Muscle layer of colon (tissue), 2 donors: ENCODE measurements around the gene ANKRD63.
A peak's percentile ranks its signal among the peaks of the same experiment; 100 is the strongest.

Experiments used
- H3K27ac ChIP-seq: one replicate; pipeline ENCODE4 v1.7.0; 2013; ENCODE audit warnings: low read depth, mild to moderate bottlenecking, low read length, moderate library complexity
- H3K27me3 ChIP-seq, 2 donors: one replicate each; pipeline ENCODE4 v1.7.0; 2013; ENCODE audit warnings: low read length in 2 of 2, mild to moderate bottlenecking in 2 of 2; ENCODE audit not compliant: insufficient read depth in 2 of 2, control insufficient read depth in 1 of 2
- H3K36me3 ChIP-seq: one replicate; pipeline ENCODE4 v1.7.0; 2013; ENCODE audit warnings: mild to moderate bottlenecking, low read length; ENCODE audit not compliant: insufficient read depth
- H3K4me1 ChIP-seq: one replicate; pipeline ENCODE4 v1.7.0; 2013; ENCODE audit warnings: mild to moderate bottlenecking, low read length; ENCODE audit not compliant: insufficient read depth
- H3K4me3 ChIP-seq, 2 donors: one replicate each; pipeline ENCODE4 v1.7.0; 2013; ENCODE audit warnings: low read length in 2 of 2, low read depth in 1 of 2, mild to moderate bottlenecking in 1 of 2, moderate library complexity in 1 of 2
- H3K9ac ChIP-seq: one replicate; pipeline ENCODE4 v1.7.0; 2013; ENCODE audit warnings: low read length
- H3K9me3 ChIP-seq: one replicate; pipeline ENCODE4 v1.7.0; 2013; ENCODE audit warnings: mild to moderate bottlenecking, low read length
- donor health status: abdominal sarcoma.
- donor health status: Adenocarcinoma of cecum.

Gene ANKRD63

DNA sequence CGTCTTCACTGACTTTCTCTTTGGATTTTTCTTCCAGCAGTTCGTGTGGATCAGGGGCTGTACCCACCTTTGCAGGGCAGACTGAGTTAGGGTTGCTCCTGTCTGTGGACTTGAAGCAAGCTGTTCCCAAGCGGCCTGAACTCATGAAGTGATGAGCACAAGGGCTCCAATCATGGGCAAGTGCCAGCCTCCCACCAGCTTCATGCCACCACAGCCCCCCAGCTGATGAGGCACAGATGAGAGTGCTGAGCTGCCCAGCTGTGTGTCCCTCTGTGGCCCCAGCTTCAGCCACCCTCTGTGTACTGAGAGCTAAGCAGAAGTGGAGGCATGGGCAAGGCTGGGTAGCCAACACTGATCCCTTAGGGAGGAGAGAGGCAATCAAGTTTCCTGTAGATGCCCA, 28.1 kb upstream of the ANKRD63 start:
- Histone ChIP-seq H3K4me3 (no peak overlapping the region), H3K27ac (no peak overlapping the region), H3K9ac (no peak overlapping the region), H3K4me1 (no peaks in the 10 kb centered on the region), H3K36me3 (no peaks in the 10 kb centered on the region), H3K9me3 (no peaks in the 10 kb centered on the region), H3K27me3 (no peaks in the 10 kb centered on the region)

DNA sequence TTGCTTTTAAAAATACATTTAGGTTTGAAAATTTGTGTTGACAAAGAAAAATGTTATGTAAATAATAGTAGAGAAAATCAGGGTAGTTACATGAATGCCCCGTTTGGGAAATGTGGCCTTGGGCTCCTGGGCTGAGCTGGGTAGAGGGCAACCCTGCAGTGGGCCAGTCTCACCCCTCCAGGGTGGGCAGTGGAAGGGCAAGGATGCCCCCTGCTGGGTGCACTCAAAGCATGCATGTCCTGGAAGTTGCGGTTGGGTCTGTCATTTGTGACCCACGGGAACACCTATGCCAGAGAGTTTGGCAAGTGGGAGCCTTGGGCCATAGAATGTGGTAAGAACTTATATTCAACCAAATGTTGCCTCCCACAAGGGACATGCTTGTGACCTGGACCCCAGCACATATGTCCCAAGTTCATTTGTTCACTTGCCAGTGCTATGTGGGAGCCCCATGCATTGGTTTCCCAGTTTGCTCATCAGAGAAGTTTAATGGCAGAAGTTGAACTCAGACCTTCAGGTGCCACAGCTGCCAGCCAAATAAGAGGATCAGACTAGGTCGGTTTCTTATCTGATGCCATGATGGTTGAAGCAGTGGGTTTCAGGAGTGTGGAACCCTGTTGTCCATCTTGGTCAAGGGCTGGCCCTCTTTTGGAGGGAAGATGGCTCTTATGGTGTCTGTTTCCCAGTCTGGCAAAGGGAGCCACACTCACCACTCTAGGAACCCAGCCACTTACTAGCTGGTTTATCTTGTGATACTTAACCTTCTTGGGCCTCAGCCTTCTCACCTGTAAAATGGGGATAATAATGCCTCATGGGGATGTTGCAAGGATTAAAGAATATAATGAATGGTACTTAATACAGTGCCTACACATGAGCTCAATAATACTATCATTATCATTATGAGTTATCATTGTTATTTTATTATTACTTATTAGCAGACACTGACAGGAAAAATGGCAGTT, 27.4 kb upstream of the ANKRD63 start:
- Histone ChIP-seq H3K27ac (no peak overlapping the region), H3K9me3 (no peaks in the 10 kb centered on the region), H3K4me1 (no peaks in the 10 kb centered on the region), H3K27me3 (no peaks in the 10 kb centered on the region), H3K36me3 (no peaks in the 10 kb centered on the region), H3K9ac (no peak overlapping the region), H3K4me3 (no peak overlapping the region)

DNA sequence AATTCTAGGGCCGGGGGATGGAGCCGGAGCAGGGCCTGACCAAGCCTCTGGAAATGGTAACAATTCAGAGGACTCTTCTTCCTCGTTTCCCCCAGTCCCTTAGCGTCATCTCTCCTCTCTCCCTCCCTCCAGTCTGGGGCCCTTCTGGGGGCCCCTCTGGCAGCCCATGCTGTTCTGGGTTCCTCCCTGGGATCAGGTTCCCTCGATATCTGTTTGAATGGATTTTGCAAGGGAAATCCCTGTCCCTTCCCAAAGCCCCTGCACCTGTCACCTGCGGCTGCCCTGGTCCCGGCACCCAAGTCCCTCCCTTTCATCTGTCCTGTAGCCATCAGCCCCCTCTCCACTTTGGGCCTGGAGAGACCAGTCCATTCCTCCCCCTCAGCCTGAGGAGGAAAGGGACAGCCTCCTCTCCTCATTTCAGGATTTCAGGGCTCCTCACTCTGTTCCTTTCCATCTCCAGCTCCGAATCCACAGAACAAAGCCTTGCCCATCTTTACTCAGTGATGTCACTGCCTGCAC, 26.5 kb upstream of the ANKRD63 start:
- no peak overlapping the region for H3K27ac ChIP-seq
- H3K4me1 ChIP-seq = no peaks in the 10 kb centered on the region
- no peaks in the 10 kb centered on the region for H3K27me3 ChIP-seq
- no peak overlapping the region for H3K4me3 ChIP-seq
- H3K36me3 ChIP-seq = no peaks in the 10 kb centered on the region
- no peak overlapping the region for H3K9ac ChIP-seq
- H3K9me3 ChIP-seq = no peaks in the 10 kb centered on the region

DNA sequence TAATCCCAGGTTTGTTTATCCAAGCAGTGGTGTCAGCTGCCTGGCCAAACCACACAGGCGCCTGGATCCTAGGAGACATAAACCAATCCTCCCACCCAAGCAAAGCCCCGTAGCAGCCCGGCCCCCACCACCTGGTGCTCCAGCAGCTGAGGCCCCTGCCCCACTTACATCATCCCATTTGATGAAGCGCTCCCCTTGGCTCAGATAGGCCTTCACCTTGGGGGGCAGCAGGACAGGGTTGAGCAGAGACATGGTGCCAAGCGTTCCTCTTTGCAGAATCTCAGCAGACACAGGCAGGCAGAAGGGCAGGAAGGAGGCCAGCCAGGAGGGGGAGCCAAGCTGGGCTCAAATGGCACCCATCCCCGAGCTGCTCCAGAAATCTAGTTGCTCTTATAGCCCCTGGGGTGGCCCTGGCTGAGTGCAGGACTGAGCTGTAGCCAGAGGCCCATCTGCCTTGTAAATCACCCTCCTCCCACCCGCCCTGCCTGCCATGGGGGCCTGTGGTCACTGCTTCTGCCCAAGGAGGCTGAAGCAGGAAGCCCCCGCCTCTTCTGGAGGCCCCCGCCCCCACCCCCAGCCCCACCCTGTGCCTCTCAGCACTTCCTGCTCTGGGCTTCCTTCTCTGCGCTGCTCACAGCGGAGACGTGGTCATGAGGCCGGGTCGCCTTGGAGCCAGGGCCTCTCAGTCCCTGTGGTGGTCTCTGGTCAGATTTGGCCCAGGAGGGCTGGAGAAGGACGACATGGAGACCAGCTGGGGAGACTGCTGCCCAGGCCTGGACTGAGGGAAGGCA, 24.8 kb upstream of the ANKRD63 start, which contains the start of gene PLCB2:
TSS of gene PLCB2 (minus strand) at position 515 of the 791 bp plus-strand sequence. CDS start at position 252, 263 bp downstream.
- no peak within 1 kb of the TSS for H3K9ac ChIP-seq
- peak within 1 kb of the TSS in 1 of 2 donors; percentile 22 for H3K4me3 ChIP-seq

DNA sequence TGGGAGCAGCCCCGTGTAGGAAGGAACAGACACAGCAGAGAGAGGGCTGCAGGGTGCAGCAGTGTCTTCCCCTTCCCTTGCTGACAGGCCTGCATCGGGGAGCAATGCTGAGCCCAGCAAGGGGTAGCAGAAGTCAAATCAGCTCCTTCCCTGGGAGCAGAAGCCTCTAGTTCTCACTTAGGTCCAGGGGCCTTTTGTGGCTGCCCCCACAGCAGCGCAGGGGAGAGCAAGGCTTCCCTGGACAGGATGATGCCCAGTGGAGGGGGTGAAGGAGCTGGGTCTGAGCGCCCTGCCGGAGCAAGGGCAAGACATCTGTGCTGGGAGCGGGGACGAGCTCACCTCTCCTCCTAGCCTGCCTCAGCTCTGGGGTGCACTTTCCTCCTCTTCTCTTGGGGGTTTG, 24.0 kb upstream of the ANKRD63 start:
- H3K4me1 ChIP-seq = no peaks in the 10 kb centered on the region
- H3K9ac ChIP-seq = no peak overlapping the region
- no peak overlapping the region for H3K27ac ChIP-seq
- H3K36me3 ChIP-seq = no peaks in the 10 kb centered on the region
- H3K9me3 ChIP-seq = no peaks in the 10 kb centered on the region
- H3K27me3 ChIP-seq = no peaks in the 10 kb centered on the region
- H3K4me3 ChIP-seq = peak overlapping the region in 1 of 2 donors; percentile 22

More for the DNA sequence above, 24.8 kb upstream of the ANKRD63 start, which contains the start of gene PLCB2:
- Histone ChIP-seq H3K36me3 (no peaks in the 10 kb centered on the region), H3K27ac (no peak within 1 kb of the TSS), H3K4me1 (no peaks in the 10 kb centered on the region), H3K27me3 (no peaks in the 10 kb centered on the region), H3K9me3 (no peaks in the 10 kb centered on the region)

DNA sequence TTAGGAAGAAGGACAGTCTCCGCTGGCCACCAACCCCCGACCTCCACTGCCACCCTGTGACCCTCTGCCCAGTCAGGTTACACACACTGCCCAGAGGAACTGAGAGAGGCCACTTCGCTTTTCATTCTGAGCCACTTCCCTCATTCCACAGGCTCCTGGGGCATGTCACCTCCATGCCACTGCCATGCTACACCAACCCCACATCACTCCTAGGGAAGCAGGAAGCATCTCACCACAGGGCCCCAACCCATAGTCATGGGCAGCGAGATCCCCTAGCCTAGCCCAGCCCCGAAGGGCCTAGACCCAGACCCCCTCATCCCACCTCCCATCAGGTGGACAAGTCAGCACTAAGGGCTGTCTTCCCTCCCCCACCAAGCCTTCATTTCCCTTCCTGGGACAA, 23.5 kb upstream of the ANKRD63 start:
- no peaks in the 10 kb centered on the region for H3K4me1 ChIP-seq
- no peak overlapping the region for H3K9ac ChIP-seq
- H3K27me3 ChIP-seq = no peaks in the 10 kb centered on the region
- no peaks in the 10 kb centered on the region for H3K9me3 ChIP-seq
- H3K27ac ChIP-seq = no peak overlapping the region
- no peaks in the 10 kb centered on the region for H3K36me3 ChIP-seq
- no peak overlapping the region for H3K4me3 ChIP-seq

DNA sequence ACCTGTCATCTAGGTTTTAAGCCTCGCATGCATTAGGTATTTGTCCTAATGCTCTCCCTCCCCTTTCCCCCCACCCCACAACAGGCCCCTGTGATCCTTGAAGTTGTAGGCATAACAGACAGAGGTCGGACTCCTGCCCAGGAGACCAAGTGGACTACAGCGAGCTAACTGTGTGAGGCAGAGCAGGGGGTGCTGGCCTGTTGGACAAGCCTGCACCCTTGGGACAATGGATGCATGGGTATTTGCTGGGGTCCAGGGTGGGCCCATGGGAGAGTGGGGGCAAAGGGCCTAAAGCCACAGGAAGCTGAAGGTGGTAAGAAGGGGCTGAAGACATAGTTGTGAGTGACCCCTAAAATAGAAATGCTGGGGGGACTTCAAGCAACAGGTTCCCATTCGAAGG, 22.4 kb upstream of the ANKRD63 start:
- no peaks in the 10 kb centered on the region for H3K27me3 ChIP-seq
- no peak overlapping the region for H3K9ac ChIP-seq
- no peaks in the 10 kb centered on the region for H3K4me1 ChIP-seq
- H3K9me3 ChIP-seq = no peaks in the 10 kb centered on the region
- no peak overlapping the region for H3K27ac ChIP-seq
- H3K4me3 ChIP-seq = no peak overlapping the region
- H3K36me3 ChIP-seq = no peaks in the 10 kb centered on the region

DNA sequence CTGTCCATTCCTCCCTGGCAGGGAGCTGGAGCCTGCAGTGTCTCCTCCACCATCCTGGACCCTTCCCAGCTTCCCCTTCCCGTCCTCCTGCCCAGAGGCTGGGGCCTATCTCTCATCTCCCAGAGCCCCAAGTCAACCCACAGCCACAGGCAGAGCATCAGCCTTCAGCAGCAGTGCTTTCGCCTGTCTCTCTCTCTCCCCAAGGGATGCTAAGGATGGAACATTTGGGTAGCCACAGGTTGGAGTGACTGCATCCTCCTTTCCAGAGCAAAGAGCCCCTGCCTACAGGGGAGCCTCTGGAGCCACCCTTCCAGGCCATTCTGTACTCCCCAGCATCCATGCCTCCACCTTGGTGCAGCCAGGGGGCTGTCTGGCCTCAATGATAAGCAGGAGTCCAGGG, 20.7 kb upstream of the ANKRD63 start:
- no peaks in the 10 kb centered on the region for H3K9me3 ChIP-seq
- H3K36me3 ChIP-seq = no peaks in the 10 kb centered on the region
- no peak overlapping the region for H3K27ac ChIP-seq
- no peak overlapping the region for H3K4me3 ChIP-seq
- H3K27me3 ChIP-seq = no peaks in the 10 kb centered on the region
- no peaks in the 10 kb centered on the region for H3K4me1 ChIP-seq
- H3K9ac ChIP-seq = no peak overlapping the region

DNA sequence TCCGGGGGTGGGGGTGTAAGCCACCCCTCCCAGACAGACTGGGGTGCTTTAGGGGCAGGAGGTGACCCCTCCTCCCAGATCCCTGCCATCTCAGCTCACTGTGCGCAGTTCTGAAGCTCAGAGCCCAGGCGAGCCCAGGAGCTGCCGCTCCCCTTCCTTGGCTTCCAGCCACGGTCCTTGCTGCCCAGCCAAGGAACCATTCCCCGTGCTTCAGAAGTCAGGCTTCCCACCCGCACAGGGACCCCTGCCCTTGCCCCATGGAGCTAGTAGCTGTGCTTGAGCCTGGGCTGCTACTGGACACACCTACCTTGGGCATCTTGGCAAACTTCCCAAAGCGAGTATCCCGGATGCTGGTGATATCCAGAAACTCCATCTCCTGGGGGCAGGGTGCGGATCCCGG, 20.1 kb upstream of the ANKRD63 start:
- Histone ChIP-seq H3K27ac (no peak overlapping the region), H3K36me3 (no peaks in the 10 kb centered on the region), H3K27me3 (no peaks in the 10 kb centered on the region), H3K4me3 (no peak overlapping the region), H3K9me3 (no peaks in the 10 kb centered on the region), H3K4me1 (no peaks in the 10 kb centered on the region), H3K9ac (no peak overlapping the region)

DNA sequence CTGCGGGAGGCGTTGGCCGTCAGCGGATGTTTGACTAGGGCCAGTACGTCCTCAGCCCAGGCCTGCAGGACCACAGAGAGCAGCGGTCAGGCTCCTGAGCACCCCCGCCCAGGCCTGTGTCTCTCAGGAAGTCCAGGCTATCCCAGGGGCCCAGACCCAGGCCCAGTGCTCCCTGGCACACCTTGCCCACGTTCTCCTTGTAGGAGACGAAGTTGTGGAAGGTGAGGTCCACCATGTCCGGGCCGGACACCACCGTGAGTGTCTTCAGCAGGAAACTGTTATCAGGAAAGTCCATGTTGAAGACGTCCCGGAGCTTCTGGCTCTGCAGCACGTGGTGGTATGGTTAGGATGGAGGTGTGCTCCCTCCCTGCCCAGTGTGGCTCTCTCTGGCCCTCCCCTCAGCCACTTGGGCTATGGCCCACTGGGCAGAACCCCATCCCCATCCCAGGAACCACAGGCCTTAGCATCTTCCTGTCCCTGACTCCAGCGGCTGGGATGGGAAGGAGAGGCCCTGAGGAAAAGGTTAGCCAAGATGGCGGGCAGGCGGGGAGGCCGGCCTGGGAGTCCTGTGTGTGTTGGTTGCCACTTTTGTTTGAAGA, 19.5 kb upstream of the ANKRD63 start:
- no peaks in the 10 kb centered on the region for H3K4me1 ChIP-seq
- H3K27me3 ChIP-seq = no peaks in the 10 kb centered on the region
- H3K9ac ChIP-seq = no peak overlapping the region
- H3K9me3 ChIP-seq = no peaks in the 10 kb centered on the region
- no peak overlapping the region for H3K27ac ChIP-seq
- no peaks in the 10 kb centered on the region for H3K36me3 ChIP-seq
- no peak overlapping the region for H3K4me3 ChIP-seq
